ENCODE results near the gene THRAP3.

Gene THRAP3

DNA sequence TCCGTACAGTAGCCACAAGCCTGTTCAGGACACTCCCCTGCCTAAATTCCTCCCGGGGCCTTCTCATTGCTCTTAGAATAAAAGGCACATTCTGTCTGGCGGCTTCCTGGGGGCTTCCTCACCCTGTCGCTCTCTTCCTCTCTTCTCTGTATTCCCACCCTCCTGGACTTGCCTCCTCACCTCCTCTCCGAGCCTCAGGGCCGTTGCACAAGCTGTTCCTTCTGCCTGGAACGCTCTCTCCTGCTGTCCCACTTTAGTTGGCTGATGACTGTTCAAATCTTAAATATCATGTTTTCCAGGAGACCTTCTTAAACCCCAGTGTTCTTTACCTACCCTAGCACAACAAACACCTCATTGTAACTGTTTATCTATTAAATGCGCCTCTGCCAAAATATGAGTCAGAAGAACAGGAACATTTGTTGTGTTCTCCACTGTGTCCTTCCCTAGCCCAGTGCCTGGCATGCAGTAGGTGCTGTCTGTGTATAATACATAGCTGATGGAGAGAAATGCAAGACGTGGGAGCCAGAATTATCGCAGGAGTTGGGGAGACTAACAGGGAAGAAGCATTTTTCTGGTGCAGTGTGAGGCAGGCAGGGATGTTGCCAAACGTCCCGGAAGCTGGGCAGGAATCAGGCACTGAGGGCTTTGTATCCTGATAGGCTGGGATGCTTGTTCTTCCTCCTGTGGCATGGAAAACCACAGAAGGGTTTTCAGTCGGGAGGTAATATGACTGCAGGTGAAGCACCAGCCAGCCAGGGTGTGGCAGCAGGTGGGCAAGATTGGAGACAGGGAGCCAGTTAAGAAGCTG lies 24.1 kb upstream of the THRAP3 start:
- TF ChIP-seq, protein P1, sequence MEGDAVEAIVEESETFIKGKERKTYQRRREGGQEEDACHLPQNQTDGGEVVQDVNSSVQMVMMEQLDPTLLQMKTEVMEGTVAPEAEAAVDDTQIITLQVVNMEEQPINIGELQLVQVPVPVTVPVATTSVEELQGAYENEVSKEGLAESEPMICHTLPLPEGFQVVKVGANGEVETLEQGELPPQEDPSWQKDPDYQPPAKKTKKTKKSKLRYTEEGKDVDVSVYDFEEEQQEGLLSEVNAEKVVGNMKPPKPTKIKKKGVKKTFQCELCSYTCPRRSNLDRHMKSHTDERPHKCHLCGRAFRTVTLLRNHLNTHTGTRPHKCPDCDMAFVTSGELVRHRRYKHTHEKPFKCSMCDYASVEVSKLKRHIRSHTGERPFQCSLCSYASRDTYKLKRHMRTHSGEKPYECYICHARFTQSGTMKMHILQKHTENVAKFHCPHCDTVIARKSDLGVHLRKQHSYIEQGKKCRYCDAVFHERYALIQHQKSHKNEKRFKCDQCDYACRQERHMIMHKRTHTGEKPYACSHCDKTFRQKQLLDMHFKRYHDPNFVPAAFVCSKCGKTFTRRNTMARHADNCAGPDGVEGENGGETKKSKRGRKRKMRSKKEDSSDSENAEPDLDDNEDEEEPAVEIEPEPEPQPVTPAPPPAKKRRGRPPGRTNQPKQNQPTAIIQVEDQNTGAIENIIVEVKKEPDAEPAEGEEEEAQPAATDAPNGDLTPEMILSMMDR (IDR thresholded peaks at IDR 0.05; ENCODE audit: borderline replicate concordance, insufficient read depth, low read depth, low read length) = no peak
- no peak overlapping the region for H3K4me3 ChIP-seq (ENCODE audit: low read depth, low read length)

DNA sequence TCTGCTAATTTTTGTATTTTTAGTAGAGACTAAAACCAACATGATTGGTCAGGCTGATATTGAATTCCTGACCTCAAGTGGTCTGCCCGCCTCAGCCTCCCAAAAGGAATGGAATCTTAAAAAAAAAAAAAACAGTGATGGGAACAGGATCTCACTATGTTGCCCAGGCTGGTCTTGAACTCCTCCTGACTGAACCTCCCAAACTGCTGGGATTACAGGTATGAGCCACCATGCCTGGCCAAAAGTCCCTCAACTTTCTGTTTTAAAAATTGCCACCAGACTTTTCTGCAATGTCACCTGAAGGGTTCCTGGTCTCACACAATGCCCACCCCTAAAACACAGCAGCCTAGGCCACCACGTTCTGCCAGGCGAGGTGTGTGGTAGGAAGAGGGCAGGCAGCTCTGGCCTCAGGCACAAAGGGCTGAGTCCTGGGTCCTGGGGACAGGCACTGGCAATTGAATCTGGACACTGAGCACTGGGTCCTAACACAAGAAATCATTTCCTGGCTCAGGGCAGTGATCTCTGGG lies 21.2 kb upstream of the THRAP3 start:
- TF ChIP-seq, protein P1 (IDR thresholded peaks at IDR 0.05; ENCODE audit: borderline replicate concordance, insufficient read depth, low read depth, low read length) = no peak
- no peak overlapping the region for H3K4me3 ChIP-seq (ENCODE audit: low read depth, low read length)

DNA sequence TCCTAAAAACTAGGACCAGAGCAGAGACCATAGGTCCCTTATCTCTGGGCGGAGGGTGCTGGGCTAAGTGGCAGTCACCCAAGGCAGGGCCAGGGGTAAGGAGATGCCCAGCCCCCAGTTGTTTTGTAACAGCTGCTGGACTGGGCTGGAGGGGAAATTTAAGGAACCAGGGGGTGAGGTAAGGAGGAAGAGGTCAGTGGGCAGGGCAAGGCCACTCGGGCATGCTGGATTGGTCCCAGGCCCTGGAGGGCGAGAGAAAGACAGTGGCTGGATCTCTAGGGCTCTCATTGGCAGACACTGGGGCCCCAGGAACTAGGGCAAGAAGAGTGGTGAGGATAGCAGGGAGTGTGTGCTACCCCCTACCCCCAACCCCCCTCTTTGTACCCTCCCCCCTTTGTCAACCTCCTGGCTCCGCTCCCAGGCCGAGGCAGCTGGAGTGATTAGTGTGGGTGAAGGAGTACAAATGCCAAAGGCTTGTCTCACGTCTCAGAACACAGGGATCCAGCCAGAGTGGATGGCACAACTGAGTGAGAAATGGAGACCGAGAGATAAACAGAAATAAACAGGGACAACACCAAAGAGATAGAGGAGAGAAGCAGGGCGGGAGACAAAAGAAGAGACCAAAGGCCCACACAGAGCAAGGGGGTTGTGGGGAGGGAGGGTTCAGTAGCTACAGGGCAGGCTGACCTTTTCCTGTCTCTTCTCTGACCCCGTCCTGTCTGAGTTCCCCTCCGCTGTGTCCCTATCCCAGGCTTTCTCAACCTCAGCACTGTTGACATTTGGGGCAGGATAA lies 20.5 kb upstream of the THRAP3 start:
- no peak overlapping the region for H3K4me3 ChIP-seq (ENCODE audit: low read depth, low read length)
- TF ChIP-seq, protein P1 (IDR thresholded peaks at IDR 0.05; ENCODE audit: borderline replicate concordance, insufficient read depth, low read depth, low read length) = no peak

DNA sequence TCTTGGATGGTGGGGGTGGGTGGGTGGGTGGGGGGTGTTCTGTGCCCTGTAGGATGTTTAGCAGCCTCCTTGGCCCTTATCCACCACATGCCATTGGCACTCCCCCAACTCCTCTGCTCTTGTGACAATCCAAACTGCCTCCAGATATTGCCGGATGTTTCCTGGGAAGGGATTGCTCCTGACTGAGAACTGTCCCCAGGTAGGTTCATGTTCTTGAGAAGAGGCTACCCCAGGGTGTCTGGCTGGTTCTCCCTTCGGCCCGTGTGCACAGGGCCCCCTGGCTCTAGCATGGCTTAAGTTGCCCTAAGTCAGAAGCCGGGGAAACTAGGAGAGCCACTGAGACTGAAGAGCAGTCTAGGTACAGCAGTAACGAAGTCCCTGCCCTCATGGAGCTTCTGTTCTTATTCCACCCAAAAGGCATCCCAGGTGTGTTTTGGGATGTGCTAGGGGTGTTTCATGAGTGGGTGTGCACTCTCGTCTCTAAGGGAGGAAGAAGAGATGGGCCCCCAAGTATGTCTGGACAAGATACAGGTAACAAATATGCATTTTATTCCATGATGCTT lies 19.8 kb upstream of the THRAP3 start:
- TF ChIP-seq, protein P1 (IDR thresholded peaks at IDR 0.05; ENCODE audit: borderline replicate concordance, insufficient read depth, low read depth, low read length) = no peak

DNA sequence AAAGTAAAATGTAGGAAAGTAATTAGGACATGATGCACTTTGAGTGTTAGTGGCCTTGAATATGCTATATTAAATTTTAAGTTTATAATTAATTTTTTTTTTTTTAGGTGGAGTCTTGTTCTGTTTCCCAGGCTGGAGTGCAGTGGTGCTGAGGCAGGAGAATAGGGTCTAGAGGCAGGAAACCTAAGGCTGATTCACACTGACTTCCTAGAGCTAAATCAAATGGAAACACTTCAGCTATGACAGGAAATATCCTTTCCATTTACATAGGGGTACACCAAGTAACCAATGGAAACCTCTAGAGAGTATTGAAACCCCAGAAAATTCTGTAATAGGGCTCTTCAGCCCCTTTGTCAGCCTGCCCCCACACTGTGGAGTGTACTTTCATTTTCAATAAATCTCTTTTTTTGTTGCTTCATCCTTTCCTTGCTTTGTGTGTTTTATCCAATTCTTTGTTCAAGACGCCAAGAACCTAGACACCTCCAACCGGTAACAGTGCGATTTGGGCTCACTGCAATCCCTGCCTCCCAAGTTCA lies 17.9 kb upstream of the THRAP3 start:
- TF ChIP-seq, protein P1 (IDR thresholded peaks at IDR 0.05; ENCODE audit: borderline replicate concordance, insufficient read depth, low read depth, low read length) = no peak
- no peak overlapping the region for H3K4me3 ChIP-seq (ENCODE audit: low read depth, low read length)

More for the DNA sequence above, 19.8 kb upstream of the THRAP3 start:
- no peak overlapping the region for H3K4me3 ChIP-seq (ENCODE audit: low read depth, low read length)

DNA sequence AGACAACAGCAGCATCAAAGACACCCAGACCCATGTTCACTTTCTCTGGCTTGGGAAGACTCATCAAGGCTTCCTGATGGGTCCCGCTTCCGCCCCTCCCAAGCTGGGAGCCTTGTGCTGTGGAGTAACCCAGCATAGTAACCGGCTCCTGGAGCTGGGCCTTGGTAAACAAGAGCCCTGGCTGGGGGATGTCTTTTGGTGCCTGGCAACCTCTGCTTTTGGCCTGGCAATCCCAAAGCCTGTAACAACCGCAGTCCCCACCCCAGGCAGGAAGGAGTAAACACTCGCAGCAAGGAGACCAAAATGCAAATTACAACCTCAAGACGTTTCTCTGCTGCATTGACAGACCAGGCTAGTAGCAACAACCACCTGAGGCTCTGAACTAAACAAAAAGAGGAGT lies 16.9 kb upstream of the THRAP3 start:
- H3K4me3 ChIP-seq (ENCODE audit: low read depth, low read length) = no peak overlapping the region
- TF ChIP-seq, protein P1 (IDR thresholded peaks at IDR 0.05; ENCODE audit: borderline replicate concordance, insufficient read depth, low read depth, low read length) = no peak

Measured in GM12875 (cell line).